Fibroblast of lung (primary cell): Measurements from ENCODE around the gene EBF3. TPM values are rescaled to one million over a fixed set of nuclear protein-coding genes. Genes with fewer than 3 reads are reported as not detected.

Experiments used
- DNase-seq, 2 donors: peaks; one replicate each; pipeline versions ENCODE4 v3.0.0 to v3.0.0-alpha.2; 2010; ENCODE audit warnings: low read depth in 2 of 2
- H2AFZ ChIP-seq: 2 replicates; pipeline ENCODE4 v1.5.1; 2012; ENCODE audit warnings: low read length, control low read depth, inconsistent platforms
- H3K27ac ChIP-seq: 2 replicates; pipeline ENCODE4 v1.5.1; 2011; ENCODE audit warnings: low read length, control low read depth; ENCODE audit not compliant: insufficient read depth
- H3K27me3 ChIP-seq: 2 replicates; pipeline ENCODE4 v1.5.1; 2011; ENCODE audit warnings: mild to moderate bottlenecking, low read length; ENCODE audit not compliant: control insufficient read depth, insufficient read depth
- H3K36me3 ChIP-seq: 2 replicates; pipeline ENCODE4 v1.5.1; 2011; ENCODE audit warnings: low read length; ENCODE audit not compliant: control insufficient read depth, insufficient read depth
- H3K4me1 ChIP-seq: 2 replicates; pipeline ENCODE4 v1.5.1; 2011; ENCODE audit warnings: low read length; ENCODE audit not compliant: control insufficient read depth, insufficient read depth; ENCODE audit errors: extremely low read depth
- H3K4me2 ChIP-seq: 2 replicates; pipeline ENCODE4 v1.5.1; 2011; ENCODE audit warnings: low read length, control low read depth; ENCODE audit not compliant: insufficient read depth; ENCODE audit errors: extremely low read depth
- H3K4me3 ChIP-seq, 4 experiments: fragments of 200-600 bp in 1 of 4; sonication (generic) in 1 of 4; replicated peaks in 1 of 4; 2 replicates each; pipeline ENCODE4 v1.5.1; 2011 to 2016; ENCODE audit warnings: low read length in 4 of 4, low read depth in 3 of 4, mild to moderate bottlenecking in 3 of 4, control low read depth in 2 of 4, inconsistent platforms in 1 of 4, mixed read lengths in 1 of 4; ENCODE audit not compliant: insufficient read depth in 1 of 4; ENCODE audit errors: control extremely low read depth in 1 of 4
- H3K79me2 ChIP-seq: 2 replicates; pipeline ENCODE4 v1.5.1; 2012; ENCODE audit warnings: mild to moderate bottlenecking, low read length, inconsistent platforms; ENCODE audit not compliant: control insufficient read depth, insufficient read depth
- H3K9ac ChIP-seq: 2 replicates; pipeline ENCODE4 v1.5.1; 2011; ENCODE audit warnings: mild to moderate bottlenecking, low read length, control low read depth; ENCODE audit not compliant: insufficient read depth
- H3K9me3 ChIP-seq: 2 replicates; pipeline ENCODE4 v1.5.1; 2012; ENCODE audit warnings: low read depth, low read length; ENCODE audit not compliant: control insufficient read depth, insufficient read depth
- H4K20me1 ChIP-seq: 2 replicates; pipeline ENCODE4 v1.5.1; 2011; ENCODE audit warnings: low read length; ENCODE audit not compliant: control insufficient read depth, insufficient read depth; ENCODE audit errors: extremely low read depth
- EZH2 ChIP-seq: IDR thresholded peaks from 2 replicates; pipeline ENCODE4 v1.5.1; 2012; ENCODE audit warnings: low read length, control low read depth, mild to moderate bottlenecking; ENCODE audit errors: missing control alignments
- polyA plus RNA-seq, 2 donors: library from polyadenylated mRNA; depleted of rRNA in 1 of 2; stranded (reverse) in 1 of 2; unstranded in 1 of 2; fragments of >200 nt; gene quantifications; 2 replicates each; pipeline ENCODE4 v1.2.1, GENCODE V29; 2011 to 2012; ENCODE audit warnings: missing spikeins in 1 of 2
- total RNA-seq: library from RNA; depleted of rRNA; stranded (reverse); fragments of >200 nt; gene quantifications from 2 replicates; pipeline ENCODE4 v1.2.1, GENCODE V29; 2014
- TF ChIP-seq, protein P1 (sequence below), 2 donors: IDR thresholded peaks in 1 of 2; conservative IDR thresholded peaks in 1 of 2; 1 replicate in 1 of 2; 2 replicates in 1 of 2; pipeline ENCODE4 v1.5.1; 2011 to 2012; ENCODE audit warnings: low read length in 2 of 2, control low read depth in 1 of 2, inconsistent platforms in 1 of 2, low read depth in 1 of 2, mild to moderate bottlenecking in 1 of 2

Gene EBF3
- total and polyA plus RNA-seq, 2 donors (not counting 1 experiment from before 2014, with no cell fraction given), result 0.12 to 0.17 TPM

GRCh38 chr10:129860396-129860795 lies 103.7 kb downstream of the EBF3 start:
- no peaks in the 10 kb centered on the region for H3K9me3 ChIP-seq
- TF ChIP-seq, protein P1, sequence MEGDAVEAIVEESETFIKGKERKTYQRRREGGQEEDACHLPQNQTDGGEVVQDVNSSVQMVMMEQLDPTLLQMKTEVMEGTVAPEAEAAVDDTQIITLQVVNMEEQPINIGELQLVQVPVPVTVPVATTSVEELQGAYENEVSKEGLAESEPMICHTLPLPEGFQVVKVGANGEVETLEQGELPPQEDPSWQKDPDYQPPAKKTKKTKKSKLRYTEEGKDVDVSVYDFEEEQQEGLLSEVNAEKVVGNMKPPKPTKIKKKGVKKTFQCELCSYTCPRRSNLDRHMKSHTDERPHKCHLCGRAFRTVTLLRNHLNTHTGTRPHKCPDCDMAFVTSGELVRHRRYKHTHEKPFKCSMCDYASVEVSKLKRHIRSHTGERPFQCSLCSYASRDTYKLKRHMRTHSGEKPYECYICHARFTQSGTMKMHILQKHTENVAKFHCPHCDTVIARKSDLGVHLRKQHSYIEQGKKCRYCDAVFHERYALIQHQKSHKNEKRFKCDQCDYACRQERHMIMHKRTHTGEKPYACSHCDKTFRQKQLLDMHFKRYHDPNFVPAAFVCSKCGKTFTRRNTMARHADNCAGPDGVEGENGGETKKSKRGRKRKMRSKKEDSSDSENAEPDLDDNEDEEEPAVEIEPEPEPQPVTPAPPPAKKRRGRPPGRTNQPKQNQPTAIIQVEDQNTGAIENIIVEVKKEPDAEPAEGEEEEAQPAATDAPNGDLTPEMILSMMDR (conservative IDR thresholded peaks at IDR 0.05 in 1 of 2, IDR thresholded peaks at IDR 0.05 in 1 of 2; ENCODE audit: low read depth in 1 of 2, low read length in 2 of 2), result no peak

DNA sequence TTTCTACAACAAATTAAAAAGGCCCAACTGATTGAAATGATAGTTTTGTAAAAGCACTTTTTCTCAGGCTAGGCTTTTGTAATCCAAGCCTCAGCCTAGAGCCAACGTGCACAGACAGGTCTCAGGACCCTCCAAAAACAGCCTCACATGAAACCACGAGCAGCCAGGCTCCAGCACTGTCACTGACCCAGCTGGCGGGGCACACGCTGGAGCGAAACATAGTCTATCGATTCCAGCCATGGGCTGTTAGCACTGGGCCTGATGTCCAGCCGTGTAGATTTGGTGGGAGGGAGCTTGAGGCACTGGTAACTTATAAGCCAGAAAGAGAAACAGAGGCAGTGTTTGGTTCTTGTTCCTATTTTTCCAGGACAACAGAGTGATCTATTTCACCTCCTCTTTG lies 104.5 kb downstream of the EBF3 start:
- Histone ChIP-seq H2AFZ (no peak overlapping the region), H3K9me3 (no peaks in the 10 kb centered on the region), H3K79me2 (no peaks in the 10 kb centered on the region), H3K9ac (no peak overlapping the region), H3K27me3 (no peaks in the 10 kb centered on the region), H3K4me2 (no peak overlapping the region), H4K20me1 (no peaks in the 10 kb centered on the region), H3K4me3 (no peak overlapping the region), H3K36me3 (no peaks in the 10 kb centered on the region), H3K4me1 (no peaks in the 10 kb centered on the region), H3K27ac (no peak overlapping the region)
- TF ChIP-seq, protein P1 (conservative IDR thresholded peaks at IDR 0.05 in 1 of 2, IDR thresholded peaks at IDR 0.05 in 1 of 2; ENCODE audit: low read depth in 1 of 2, low read length in 2 of 2), result no peak
- TF ChIP-seq EZH2, result no peak
- DNase-seq, result no peak

More at GRCh38 chr10:129860396-129860795, 103.7 kb downstream of the EBF3 start:
- H3K27me3 ChIP-seq, result no peaks in the 10 kb centered on the region
- no peaks in the 10 kb centered on the region for H3K79me2 ChIP-seq
- H3K4me1 ChIP-seq, result no peaks in the 10 kb centered on the region
- H3K4me2 ChIP-seq, result no peak overlapping the region
- no peak overlapping the region for H3K4me3 ChIP-seq
- no peaks in the 10 kb centered on the region for H3K36me3 ChIP-seq
- no peak overlapping the region for H3K9ac ChIP-seq
- no peak overlapping the region for H3K27ac ChIP-seq
- DNase-seq, result no peak
- H4K20me1 ChIP-seq, result no peaks in the 10 kb centered on the region
- H2AFZ ChIP-seq, result no peak overlapping the region

GRCh38 chr10:129857242-129857960 lies 106.7 kb downstream of the EBF3 start:
- no peak overlapping the region for H3K4me3 ChIP-seq
- no peak overlapping the region for H3K4me2 ChIP-seq
- TF ChIP-seq, protein P1 (conservative IDR thresholded peaks at IDR 0.05 in 1 of 2, IDR thresholded peaks at IDR 0.05 in 1 of 2; ENCODE audit: low read depth in 1 of 2, low read length in 2 of 2), result no peak
- no peak for DNase-seq
- H3K9ac ChIP-seq, result no peak overlapping the region
- H3K27me3 ChIP-seq, result no peaks in the 10 kb centered on the region
- no peaks in the 10 kb centered on the region for H3K9me3 ChIP-seq
- H3K79me2 ChIP-seq, result no peaks in the 10 kb centered on the region
- no peak overlapping the region for H2AFZ ChIP-seq
- H4K20me1 ChIP-seq, result no peaks in the 10 kb centered on the region
- no peak overlapping the region for H3K27ac ChIP-seq
- no peaks in the 10 kb centered on the region for H3K36me3 ChIP-seq
- H3K4me1 ChIP-seq, result no peaks in the 10 kb centered on the region
